H1 (cell line): ENCODE data around the gene INHBC. TPM values are rescaled to one million over a fixed set of nuclear protein-coding genes. Genes with fewer than 3 reads are reported as not detected.

Experiments
- ATF2 ChIP-seq: IDR thresholded peaks from 2 replicates; pipeline ENCODE4 v1.6.1; 2012; ENCODE audit warnings: low read length, inconsistent platforms
- ATF3 ChIP-seq: IDR thresholded peaks from 2 replicates; pipeline ENCODE4 v1.6.1; 2011; ENCODE audit warnings: low read depth, mild to moderate bottlenecking, low read length; ENCODE audit not compliant: insufficient read depth
- CHD1 ChIP-seq: IDR thresholded peaks from 2 replicates; pipeline ENCODE4 v1.6.1; 2012; ENCODE audit warnings: low read depth, low read length, improper control_type of control experiment
- MAFK ChIP-seq: IDR thresholded peaks from 2 replicates; pipeline ENCODE4 v1.6.1; 2012; ENCODE audit warnings: low read depth, mild to moderate bottlenecking, improper control_type of control experiment, low read length
- PHF8 ChIP-seq: fragments of 200-600 bp; sonication (generic); conservative IDR thresholded peaks from 2 replicates; pipeline ENCODE4 v1.7.1; 2012; ENCODE audit warnings: low read depth, mild to moderate bottlenecking, inconsistent platforms, low read length, moderate library complexity
- POLR2A ChIP-seq, 2 experiments: IDR thresholded peaks; 1 replicate in 1 of 2; 2 replicates in 1 of 2; pipeline ENCODE4 v1.6.1; 2011; ENCODE audit warnings: low read depth in 2 of 2, low read length in 2 of 2, mild to moderate bottlenecking in 2 of 2; ENCODE audit errors: control extremely low read depth in 1 of 2
- RAD21 ChIP-seq, 2 experiments: IDR thresholded peaks in 1 of 2; conservative IDR thresholded peaks in 1 of 2; 2 replicates each; pipeline ENCODE4 v1.6.1; 2011; ENCODE audit warnings: low read depth in 2 of 2, low read length in 2 of 2, improper control_type of control experiment in 1 of 2, inconsistent platforms in 1 of 2, mild to moderate bottlenecking in 1 of 2, moderate library complexity in 1 of 2
- RBBP5 ChIP-seq: IDR thresholded peaks from 2 replicates; pipeline ENCODE4 v1.7.1; 2012; ENCODE audit warnings: low read depth, mild to moderate bottlenecking, inconsistent platforms, low read length, moderate library complexity, borderline replicate concordance
- RFX5 ChIP-seq: IDR thresholded peaks from 2 replicates; pipeline ENCODE4 v1.6.1; 2011; ENCODE audit warnings: low read depth, low read length, improper control_type of control experiment, borderline replicate concordance
- RNF2 ChIP-seq: fragments of 200-900, 300-1000 bp; sonication (generic); IDR thresholded peaks from 2 replicates; pipeline ENCODE4 v1.7.1; 2016; ENCODE audit warnings: borderline replicate concordance, low read depth, mild to moderate bottlenecking, antibody characterized with exemption, low read length; ENCODE audit not compliant: poor library complexity, severe bottlenecking; ENCODE audit errors: missing control alignments
- SAP30 ChIP-seq: fragments of 300-600 bp; sonication (generic); IDR thresholded peaks from 2 replicates; pipeline ENCODE4 v1.7.1; 2012; ENCODE audit warnings: low read length, moderate library complexity, mild to moderate bottlenecking, inconsistent platforms; ENCODE audit not compliant: insufficient read depth, insufficient replicate concordance
- SIRT6 ChIP-seq: IDR thresholded peaks from one replicate; pipeline ENCODE4 v1.7.1; 2012; ENCODE audit warnings: low read length, inconsistent platforms
- SIX5 ChIP-seq: IDR thresholded peaks from 2 replicates; pipeline ENCODE4 v1.6.1; 2011; ENCODE audit warnings: mild to moderate bottlenecking, low read depth, low read length
- TAF1 ChIP-seq: IDR thresholded peaks from 2 replicates; pipeline ENCODE4 v1.6.1; 2011; ENCODE audit warnings: mild to moderate bottlenecking, low read depth, low read length
- TAF7 ChIP-seq: optimal IDR thresholded peaks from 2 replicates; pipeline ENCODE3; 2011; ENCODE audit warnings: low read depth, mild to moderate bottlenecking, inconsistent platforms, low read length, moderate library complexity, borderline replicate concordance
- TBP ChIP-seq: IDR thresholded peaks from 2 replicates; pipeline ENCODE4 v1.6.1; 2011; ENCODE audit warnings: low read depth, low read length, improper control_type of control experiment
- TEAD4 ChIP-seq: IDR thresholded peaks from 2 replicates; pipeline ENCODE4 v1.6.1; 2012; ENCODE audit warnings: low read depth, low read length, inconsistent platforms, mixed read lengths
- polyA plus RNA-seq, 7 experiments: library from polyadenylated mRNA; depleted of rRNA in 3 of 7; stranded (reverse) in 5 of 7; unstranded in 2 of 7; fragments of >200 nt in 5 of 7; fragments of 200-250 nt in 2 of 7; gene quantifications; 1 replicate in 5 of 7; 2 replicates in 1 of 7; 4 replicates in 1 of 7; pipeline versions ENCODE4 v1.2.1 to v1.2.3, GENCODE V29; 2011 to 2013; ENCODE audit warnings: missing spikeins in 2 of 7, mixed read lengths in 2 of 7
- total RNA-seq: library from RNA; stranded (reverse); fragmentation: NEBNext Ultra II Directional; extraction: Animal tissue kit (Norgen Biotek cat#: 25700); gene quantifications from 2 replicates; pipeline ENCODE4 v1.2.1, GENCODE V29; 2021
- TF ChIP-seq, protein P1 (sequence below): IDR thresholded peaks from 2 replicates; pipeline ENCODE4 v1.6.1; 2012; ENCODE audit warnings: inconsistent platforms
- TF ChIP-seq, protein P2 (sequence below): IDR thresholded peaks from 2 replicates; pipeline ENCODE4 v1.6.1; 2011; ENCODE audit warnings: low read length, improper control_type of control experiment

Gene INHBC
- total and polyA plus RNA-seq, 2 of the 8 experiments (the other 6 are each of a cell fraction or from before 2014, with no cell fraction given): 0.15 TPM; not detected in 1

- TF ChIP-seq PHF8 (0 out of 2 replicates have a peak, but pooled peaks have one; percentile 1), MAFK (0 out of 2 replicates have a peak, but pooled peaks have one; percentile 7), TEAD4 (no peak), TAF7 (peak; percentile 49), POLR2A (IDR thresholded peaks at IDR 0.05; ENCODE audit: control extremely low read depth in 1 of 2, low read depth in 2 of 2, low read length in 2 of 2) (no peak; a peak in 2 of 3 replicates), RNF2 (no peak), SIX5 (0 out of 2 replicates have a peak, but pooled peaks have one; percentile 26), SIRT6 (no peak), SAP30 (no peak), ATF2 (0 out of 2 replicates have a peak, but pooled peaks have one; percentile 64), RFX5 (no peak), RAD21 (IDR thresholded peaks at IDR 0.05 in 1 of 2, conservative IDR thresholded peaks at IDR 0.05 in 1 of 2; ENCODE audit: low read depth in 2 of 2, low read length in 2 of 2) (no peak), RBBP5 (no peak; the same call in 1 of the 2 replicates), ATF3 (0 out of 2 replicates have a peak, but pooled peaks have one; percentile 34), CHD1 (no peak), TAF1 (peak; percentile 72), TBP (peak; percentile 50; the same call in 1 of the 2 replicates)
- TF ChIP-seq, protein P1, sequence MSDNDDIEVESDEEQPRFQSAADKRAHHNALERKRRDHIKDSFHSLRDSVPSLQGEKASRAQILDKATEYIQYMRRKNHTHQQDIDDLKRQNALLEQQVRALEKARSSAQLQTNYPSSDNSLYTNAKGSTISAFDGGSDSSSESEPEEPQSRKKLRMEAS: peak; percentile 86
- TF ChIP-seq, protein P2, sequence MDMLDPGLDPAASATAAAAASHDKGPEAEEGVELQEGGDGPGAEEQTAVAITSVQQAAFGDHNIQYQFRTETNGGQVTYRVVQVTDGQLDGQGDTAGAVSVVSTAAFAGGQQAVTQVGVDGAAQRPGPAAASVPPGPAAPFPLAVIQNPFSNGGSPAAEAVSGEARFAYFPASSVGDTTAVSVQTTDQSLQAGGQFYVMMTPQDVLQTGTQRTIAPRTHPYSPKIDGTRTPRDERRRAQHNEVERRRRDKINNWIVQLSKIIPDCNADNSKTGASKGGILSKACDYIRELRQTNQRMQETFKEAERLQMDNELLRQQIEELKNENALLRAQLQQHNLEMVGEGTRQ: no peak
These were observed 20.2 kb downstream of the INHBC start, which contains the start of gene INHBE (continued) for GRCh38 chr12:57454566-57455373.
